Stimulated activated CD4-positive, alpha-beta T cell treated with anti-CD3 and anti-CD28 coated beads, TNF-alpha, amount 100 ng/mL, for 48 hours (primary cell): Measurements from ENCODE around the gene KCNMB2.
"Not testable (repeated sequence)": the region's sequence is repeated elsewhere in the genome, so short reads cannot be mapped to it uniquely, and the experiment has no call there.

Experiments
- DNase-seq, 3 donors: peaks; one replicate each; pipeline ENCODE4 v3.0.0-alpha.2; 2020; ENCODE audit warnings: low read depth in 3 of 3

The KCNMB2 gene

GRCh38 chr3:178699810-178700209, 163.6 kb downstream of the KCNMB2 start:
- no peak for DNase-seq

- no peak for DNase-seq
These were observed 167.2 kb downstream of the KCNMB2 start for GRCh38 chr3:178703268-178703975.

GRCh38 chr3:178705925-178706324, 169.7 kb downstream of the KCNMB2 start:
- DNase-seq = no peak

GRCh38 chr3:178706411-178706810, 170.2 kb downstream of the KCNMB2 start:
- DNase-seq = no peak

- no peak for DNase-seq
These were observed 171.2 kb downstream of the KCNMB2 start for GRCh38 chr3:178707311-178708031.

GRCh38 chr3:178709051-178709450, 172.8 kb downstream of the KCNMB2 start:
- DNase-seq = no peak

- no peak for DNase-seq
These were observed 175.5 kb downstream of the KCNMB2 start for GRCh38 chr3:178711753-178712152.

- DNase-seq = no peak
These were observed 176.0 kb downstream of the KCNMB2 start for GRCh38 chr3:178712247-178712646.

GRCh38 chr3:178714925-178715832, 178.9 kb downstream of the KCNMB2 start:
- no peak for DNase-seq

GRCh38 chr3:178718995-178719635, 182.9 kb downstream of the KCNMB2 start:
- DNase-seq = no peak

GRCh38 chr3:178732824-178733223, 196.6 kb downstream of the KCNMB2 start:
- no peak for DNase-seq

- DNase-seq = no peak
These were observed 198.9 kb downstream of the KCNMB2 start for GRCh38 chr3:178735032-178735674.

- DNase-seq = no peak
These were observed 200.1 kb downstream of the KCNMB2 start for GRCh38 chr3:178736300-178736699.

GRCh38 chr3:178739720-178740119, 203.5 kb downstream of the KCNMB2 start:
- DNase-seq = no peak

- no peak for DNase-seq
These were observed 204.8 kb downstream of the KCNMB2 start for GRCh38 chr3:178741020-178741419.

- no peak for DNase-seq
These were observed 207.1 kb downstream of the KCNMB2 start for GRCh38 chr3:178743297-178743696.

- DNase-seq = not testable (repeated sequence)
These were observed 209.8 kb downstream of the KCNMB2 start for GRCh38 chr3:178745861-178746655.

GRCh38 chr3:178748874-178749273, 212.6 kb downstream of the KCNMB2 start:
- DNase-seq = no peak

GRCh38 chr3:178749471-178749870, 213.2 kb downstream of the KCNMB2 start:
- no peak for DNase-seq

GRCh38 chr3:178750639-178751300, 214.5 kb downstream of the KCNMB2 start:
- DNase-seq = no peak
